Measurements from ENCODE around the gene CSF2.

GRCh38 chr5:132087176-132087575 is 13.6 kb downstream of the CSF2 start:
- TF ChIP-seq, protein P1, sequence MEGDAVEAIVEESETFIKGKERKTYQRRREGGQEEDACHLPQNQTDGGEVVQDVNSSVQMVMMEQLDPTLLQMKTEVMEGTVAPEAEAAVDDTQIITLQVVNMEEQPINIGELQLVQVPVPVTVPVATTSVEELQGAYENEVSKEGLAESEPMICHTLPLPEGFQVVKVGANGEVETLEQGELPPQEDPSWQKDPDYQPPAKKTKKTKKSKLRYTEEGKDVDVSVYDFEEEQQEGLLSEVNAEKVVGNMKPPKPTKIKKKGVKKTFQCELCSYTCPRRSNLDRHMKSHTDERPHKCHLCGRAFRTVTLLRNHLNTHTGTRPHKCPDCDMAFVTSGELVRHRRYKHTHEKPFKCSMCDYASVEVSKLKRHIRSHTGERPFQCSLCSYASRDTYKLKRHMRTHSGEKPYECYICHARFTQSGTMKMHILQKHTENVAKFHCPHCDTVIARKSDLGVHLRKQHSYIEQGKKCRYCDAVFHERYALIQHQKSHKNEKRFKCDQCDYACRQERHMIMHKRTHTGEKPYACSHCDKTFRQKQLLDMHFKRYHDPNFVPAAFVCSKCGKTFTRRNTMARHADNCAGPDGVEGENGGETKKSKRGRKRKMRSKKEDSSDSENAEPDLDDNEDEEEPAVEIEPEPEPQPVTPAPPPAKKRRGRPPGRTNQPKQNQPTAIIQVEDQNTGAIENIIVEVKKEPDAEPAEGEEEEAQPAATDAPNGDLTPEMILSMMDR (conservative IDR thresholded peaks at IDR 0.05), result no peak
- no peak for TF ChIP-seq EZH2 (IDR thresholded peaks at IDR 0.05; ENCODE audit: low read depth)

Data from PC-9 (cell line).